CD14-positive monocyte (primary cell): ENCODE results near the gene AGXT. TPM values are rescaled to one million over a fixed set of nuclear protein-coding genes. Genes with fewer than 3 reads are reported as not detected.

Source experiments
- DNase-seq, 3 donors: peaks; one replicate each; pipeline ENCODE4 v3.0.0-alpha.2; 2011 to 2022
- H2AFZ ChIP-seq: 2 replicates; pipeline ENCODE4 v1.6.0; 2012; ENCODE audit warnings: mild to moderate bottlenecking, low read depth, low read length, inconsistent platforms; ENCODE audit not compliant: insufficient read depth, poor library complexity, severe bottlenecking
- H3K27ac ChIP-seq, 2 donors: 1 replicate in 1 of 2; 2 replicates in 1 of 2; pipeline ENCODE4 v1.5.1; 2012 to 2013; ENCODE audit warnings: low read length in 2 of 2, control low read depth in 1 of 2, inconsistent platforms in 1 of 2, low read depth in 1 of 2, mild to moderate bottlenecking in 1 of 2
- H3K27me3 ChIP-seq, 2 donors: one replicate each; pipeline versions ENCODE4 v1.6.0 to v1.6.1; 2011 to 2013; ENCODE audit warnings: low read length in 2 of 2; ENCODE audit not compliant: control insufficient read depth in 2 of 2, insufficient read depth in 2 of 2
- H3K36me3 ChIP-seq, 2 donors: replicated peaks in 1 of 2; 1 replicate in 1 of 2; 2 replicates in 1 of 2; pipeline versions ENCODE4 v1.5.1 to v1.6.1; 2012 to 2013; ENCODE audit warnings: low read length in 2 of 2, control low read depth in 1 of 2, inconsistent platforms in 1 of 2, mild to moderate bottlenecking in 1 of 2; ENCODE audit not compliant: insufficient read depth in 2 of 2, control insufficient read depth in 1 of 2
- H3K4me1 ChIP-seq, 2 donors: 1 replicate in 1 of 2; 2 replicates in 1 of 2; pipeline versions ENCODE4 v1.5.1 to v1.6.1; 2012 to 2013; ENCODE audit warnings: low read length in 2 of 2, control low read depth in 1 of 2, inconsistent platforms in 1 of 2, mild to moderate bottlenecking in 1 of 2, moderate library complexity in 1 of 2; ENCODE audit not compliant: insufficient read depth in 2 of 2, control insufficient read depth in 1 of 2
- H3K4me2 ChIP-seq: replicated peaks from 2 replicates; pipeline ENCODE3; 2012; ENCODE audit warnings: low read length, moderate library complexity, mild to moderate bottlenecking; ENCODE audit not compliant: poor library complexity, severe bottlenecking; ENCODE audit errors: extremely low read depth
- H3K4me3 ChIP-seq, 3 experiments: fragments of 200-600 bp in 1 of 3; sonication (generic) in 1 of 3; replicated peaks in 1 of 3; 1 replicate in 2 of 3; 2 replicates in 1 of 3; pipeline ENCODE4 v1.5.1; 2011 to 2013; ENCODE audit warnings: low read length in 3 of 3, mild to moderate bottlenecking in 3 of 3, control low read depth in 2 of 3, low read depth in 2 of 3, inconsistent platforms in 1 of 3, moderate library complexity in 1 of 3
- H3K79me2 ChIP-seq: 2 replicates; pipeline ENCODE4 v1.6.0; 2012; ENCODE audit warnings: mild to moderate bottlenecking, control low read depth, inconsistent platforms, low read length, moderate library complexity; ENCODE audit not compliant: insufficient read depth
- H3K9ac ChIP-seq: 2 replicates; pipeline ENCODE4 v1.6.0; 2017; ENCODE audit warnings: low read length, mild to moderate bottlenecking; ENCODE audit not compliant: insufficient read depth, poor library complexity, severe bottlenecking
- H3K9me3 ChIP-seq, 2 donors: replicated peaks in 1 of 2; 1 replicate in 1 of 2; 2 replicates in 1 of 2; pipeline versions ENCODE4 v1.5.1 to v1.6.1; 2012 to 2013; ENCODE audit warnings: low read length in 2 of 2, control low read depth in 1 of 2; ENCODE audit not compliant: control insufficient read depth in 1 of 2, insufficient read depth in 1 of 2
- H4K20me1 ChIP-seq: 2 replicates; pipeline ENCODE4 v1.6.0; 2012; ENCODE audit warnings: mild to moderate bottlenecking, low read length, control low read depth, moderate library complexity; ENCODE audit not compliant: insufficient read depth
- H3K27ac Mint-ChIP-seq, 7 donors: one replicate each; pipeline ENCODE4 v1.8.0; 2020; ENCODE audit warnings: mild to moderate bottlenecking in 7 of 7, mixed read lengths in 7 of 7, moderate library complexity in 6 of 7, inconsistent platforms in 2 of 7
- H3K27me3 Mint-ChIP-seq, 3 donors: one replicate each; pipeline ENCODE4 v1.8.0; 2021 to 2022; ENCODE audit warnings: low read depth in 3 of 3, mild to moderate bottlenecking in 3 of 3, mixed read lengths in 3 of 3, moderate library complexity in 3 of 3, inconsistent platforms in 1 of 3
- H3K36me3 Mint-ChIP-seq, 2 donors: one replicate each; pipeline ENCODE4 v1.8.0; 2020; ENCODE audit warnings: mixed read lengths in 2 of 2, inconsistent platforms in 1 of 2, mild to moderate bottlenecking in 1 of 2
- H3K4me1 Mint-ChIP-seq: one replicate; pipeline ENCODE4 v1.8.0; 2020; ENCODE audit warnings: mild to moderate bottlenecking, mixed read lengths
- H3K4me3 Mint-ChIP-seq, 2 donors: one replicate each; pipeline ENCODE4 v1.8.0; 2020; ENCODE audit warnings: mild to moderate bottlenecking in 2 of 2, mixed read lengths in 2 of 2, moderate library complexity in 1 of 2
- H3K9me3 Mint-ChIP-seq, 7 donors: one replicate each; pipeline ENCODE4 v1.8.0; 2020 to 2022; ENCODE audit warnings: mixed read lengths in 7 of 7, mild to moderate bottlenecking in 6 of 7, moderate library complexity in 6 of 7, inconsistent platforms in 2 of 7
- CTCF ChIP-seq: fragments of 200-600 bp; IDR thresholded peaks from one replicate; pipeline ENCODE4 v1.8.0; 2022; ENCODE audit warnings: antibody characterized with exemption, mild to moderate bottlenecking
- WGBS: methylation state at CpG from one replicate; pipeline ENCODE4 v1.1.5; 2013; ENCODE audit warnings: missing lambda C conversion rate; ENCODE audit not compliant: insufficient coverage; 5-methylcytosine and 5-hydroxymethylcytosine counted together
- intact Hi-C, 2 donors: fragments of 100-400 bp; cut with micrococcal nuclease; formaldehyde crosslinking; loops; one replicate each; pipeline versions ENCODE4 v1.15.0 to v1.15.1; 2023
- polyA plus RNA-seq, 3 donors: library from polyadenylated mRNA; depleted of rRNA in 1 of 3; unstranded in 2 of 3; stranded (reverse) in 1 of 3; fragments of 300-500 nt in 2 of 3; fragments of >200 nt in 1 of 3; fragmentation: Illumina TruSeq in 2 of 3; gene quantifications; 1 replicate in 2 of 3; 2 replicates in 1 of 3; pipeline ENCODE4 v1.2.3, GENCODE V29; 2012 to 2021

Gene AGXT
- polyA plus RNA-seq, 3 donors, result not detected

DNA sequence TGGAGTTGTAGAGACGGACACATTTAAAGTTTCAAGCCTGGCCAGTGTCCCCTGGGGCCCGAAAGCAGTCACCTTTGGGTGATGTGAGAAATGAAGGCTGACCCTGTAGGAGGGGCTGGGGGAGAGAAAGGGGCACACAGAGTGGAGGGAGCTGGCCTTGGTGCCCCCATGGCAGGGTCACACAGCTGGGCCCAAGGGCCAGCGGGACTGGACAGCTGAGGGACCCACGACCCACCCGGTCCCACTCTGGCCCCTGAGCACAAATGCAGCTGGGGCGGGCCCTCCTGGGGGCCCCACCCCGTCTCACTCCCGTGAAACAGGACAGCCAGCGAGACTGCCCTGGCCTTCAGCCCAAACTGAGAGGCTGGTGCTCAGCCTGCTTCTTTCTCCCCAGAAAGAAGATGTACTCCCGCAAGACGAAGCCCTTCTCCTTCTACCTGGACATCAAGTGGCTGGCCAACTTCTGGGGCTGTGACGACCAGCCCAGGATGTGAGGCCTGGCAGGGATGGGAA is 6.1 kb downstream of the AGXT start:
- H3K4me3 Mint-ChIP-seq, result no peak overlapping the region
- DNase-seq, result no peak
- no peak for TF ChIP-seq CTCF

DNA sequence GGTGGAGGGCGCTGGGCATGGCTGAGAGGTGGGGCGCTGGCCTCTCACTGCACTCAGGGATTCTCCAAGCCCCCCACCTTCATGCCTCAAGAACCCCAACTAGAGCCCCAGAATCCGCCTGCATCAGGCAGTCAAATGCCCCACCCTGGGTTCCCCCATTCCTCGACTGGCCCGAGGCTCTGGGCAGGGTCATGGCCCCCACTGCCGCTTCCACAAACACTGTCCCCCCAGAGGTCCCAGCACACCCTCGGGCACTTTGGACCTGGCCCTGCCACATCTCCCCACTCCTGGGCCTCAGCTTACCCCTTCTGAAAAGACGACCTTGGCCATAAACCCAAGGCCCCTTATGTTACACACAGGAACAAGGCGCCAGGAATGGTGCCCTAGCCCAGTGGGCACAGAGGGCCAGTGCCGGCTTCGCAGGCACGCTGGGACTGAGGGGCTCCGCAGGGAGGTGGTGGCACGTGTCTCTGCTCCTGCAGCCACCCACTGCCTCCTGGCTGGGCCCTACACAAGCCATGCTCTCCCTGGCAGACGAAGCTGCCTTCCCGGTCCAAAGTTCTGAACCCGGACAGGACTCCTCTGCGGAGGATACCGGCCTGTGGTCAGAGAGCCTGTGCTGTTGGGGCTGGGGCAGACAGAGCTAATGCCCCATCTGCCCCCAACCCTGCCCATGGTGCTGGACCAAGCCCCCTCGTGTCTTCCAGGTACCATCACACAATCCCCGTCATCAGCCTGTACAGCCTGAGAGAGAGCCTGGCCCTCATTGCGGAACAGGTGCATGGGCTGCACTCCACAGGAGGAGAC is 6.8 kb downstream of the AGXT start:
- H2AFZ ChIP-seq, result no peak overlapping the region
- no peaks in the 10 kb centered on the region for H3K4me1 ChIP-seq
- no peak for DNase-seq
- H3K36me3 Mint-ChIP-seq, result no peaks in the 10 kb centered on the region
- no peak overlapping the region for H3K4me3 ChIP-seq
- WGBS, result 98% methylated on average over 19 of the region's 22 CpGs
- H3K27me3 ChIP-seq, result no peaks in the 10 kb centered on the region
- H3K4me1 Mint-ChIP-seq, result no peaks in the 10 kb centered on the region
- peaks cover 0 to 4% (median 0%) of the 10 kb centered on the region in 7 donors for H3K9me3 Mint-ChIP-seq
- no peak overlapping the region for H3K4me2 ChIP-seq
- no peak overlapping the region for H3K27ac Mint-ChIP-seq
- H3K36me3 ChIP-seq, result no peaks in the 10 kb centered on the region
- H3K27ac ChIP-seq, result no peak overlapping the region
- H3K9me3 ChIP-seq, result no peaks in the 10 kb centered on the region
- H3K9ac ChIP-seq, result no peak overlapping the region
- H4K20me1 ChIP-seq, result no peaks in the 10 kb centered on the region
- TF ChIP-seq CTCF, result no peak
- peaks cover 1 to 6% (median 5%) of the 10 kb centered on the region in 3 donors for H3K27me3 Mint-ChIP-seq
- no peaks in the 10 kb centered on the region for H3K79me2 ChIP-seq
- H3K4me3 Mint-ChIP-seq, result no peak overlapping the region
- intact Hi-C loops, result no loop called here

More for the DNA sequence above, 6.1 kb downstream of the AGXT start:
- Histone ChIP-seq H3K79me2 (no peaks in the 10 kb centered on the region), H2AFZ (no peak overlapping the region), H3K4me2 (no peak overlapping the region), H4K20me1 (no peaks in the 10 kb centered on the region), H3K36me3 (no peaks in the 10 kb centered on the region), H3K4me1 (no peaks in the 10 kb centered on the region), H3K9ac (no peak overlapping the region), H3K9me3 (no peaks in the 10 kb centered on the region), H3K4me3 (no peak overlapping the region), H3K27me3 (no peaks in the 10 kb centered on the region), H3K27ac (no peak overlapping the region)
- Mint-ChIP-seq H3K27me3 (peaks cover 5 to 6% (median 5%) of the 10 kb centered on the region in 3 donors), H3K36me3 (no peaks in the 10 kb centered on the region), H3K9me3 (peaks cover 0 to 4% (median 0%) of the 10 kb centered on the region in 7 donors), H3K27ac (no peak overlapping the region), H3K4me1 (no peaks in the 10 kb centered on the region)
- intact Hi-C loops, result no loop called here
- WGBS, result 94% methylated on average over 9 of the region's 12 CpGs
